Activated naive CD4-positive, alpha-beta T cell treated with anti-CD3 and anti-CD28 coated beads, Interleukin-2, amount 50 U/mL, for 24 hours (primary cell): ENCODE data around the gene PPP1R26.
"Not testable (repeated sequence)": the region's sequence is repeated elsewhere in the genome, so short reads cannot be mapped to it uniquely, and the experiment has no call there.

Experiments used
- H3K27ac Mint-ChIP-seq: one replicate; pipeline ENCODE4 v1.8.0; 2021; ENCODE audit warnings: mild to moderate bottlenecking, mixed read lengths
- H3K27me3 Mint-ChIP-seq: one replicate; pipeline ENCODE4 v1.8.0; 2021; ENCODE audit warnings: mixed read lengths
- H3K36me3 Mint-ChIP-seq: one replicate; pipeline ENCODE4 v1.8.0; 2021; ENCODE audit warnings: mixed read lengths
- H3K4me1 Mint-ChIP-seq: one replicate; pipeline ENCODE4 v1.8.0; 2021; ENCODE audit warnings: mixed read lengths
- H3K4me3 Mint-ChIP-seq: one replicate; pipeline ENCODE4 v1.8.0; 2021; ENCODE audit warnings: mild to moderate bottlenecking, mixed read lengths
- H3K9me3 Mint-ChIP-seq: one replicate; pipeline ENCODE4 v1.8.0; 2021; ENCODE audit warnings: mixed read lengths

The PPP1R26 gene

DNA sequence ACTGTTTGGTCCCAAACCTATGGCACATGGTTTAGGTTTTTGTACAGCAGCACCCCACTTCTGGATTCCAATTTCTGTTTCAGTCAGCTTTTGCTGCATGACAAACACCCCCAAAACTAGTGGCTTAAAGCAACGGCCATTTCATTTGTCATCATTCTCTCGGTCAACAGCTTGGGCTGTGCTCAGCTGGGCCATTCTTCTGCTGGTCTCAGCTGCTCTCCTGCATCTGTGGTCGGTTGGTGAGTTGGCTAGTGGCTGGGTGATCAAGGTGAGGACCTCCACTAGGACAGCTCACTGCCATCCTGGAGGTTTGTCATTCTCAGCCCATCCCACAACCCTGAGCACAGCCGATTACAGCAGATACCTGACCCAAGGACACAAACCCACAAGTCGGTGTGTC lies 24.8 kb upstream of the PPP1R26 start:
- Mint-ChIP-seq H3K27ac (no peak overlapping the region), H3K4me1 (no peaks in the 10 kb centered on the region)

DNA sequence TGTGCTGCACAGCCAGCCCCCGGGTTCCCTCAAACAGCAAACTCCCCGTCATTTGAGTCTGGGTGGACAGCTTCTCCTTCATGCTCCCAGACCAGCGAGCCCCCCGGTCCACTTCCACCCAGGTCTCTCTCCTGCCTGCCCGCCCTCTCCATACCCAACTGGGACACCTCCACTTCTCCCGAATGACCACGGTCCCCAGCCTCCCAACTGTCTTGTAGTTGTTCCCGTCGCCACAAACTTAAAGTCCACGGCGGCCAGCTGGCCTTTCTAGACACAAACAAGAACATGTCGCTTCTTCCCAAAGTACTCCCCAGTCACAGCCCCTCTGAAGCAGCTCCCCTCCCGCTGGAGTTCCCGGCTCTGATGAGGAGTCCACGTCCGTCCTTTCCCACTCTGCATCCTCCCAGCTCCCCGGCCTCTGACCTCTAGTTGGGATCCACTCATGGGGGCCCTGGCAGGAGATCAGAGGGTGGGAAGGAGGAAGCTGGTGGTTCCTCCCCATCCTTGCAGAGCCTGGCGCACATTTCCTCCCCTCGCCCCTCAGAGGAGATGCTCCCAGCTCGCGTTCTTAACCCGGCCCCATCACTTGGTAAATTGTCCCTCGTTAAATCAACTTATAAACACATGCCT lies 24.1 kb upstream of the PPP1R26 start:
- H3K9me3 Mint-ChIP-seq = no peaks in the 10 kb centered on the region
- no peak overlapping the region for H3K4me3 Mint-ChIP-seq
- no peaks in the 10 kb centered on the region for H3K4me1 Mint-ChIP-seq
- H3K36me3 Mint-ChIP-seq = no peaks in the 10 kb centered on the region
- no peak overlapping the region for H3K27ac Mint-ChIP-seq
- peaks cover 10% of the 10 kb centered on the region for H3K27me3 Mint-ChIP-seq

More for the DNA sequence above, 24.8 kb upstream of the PPP1R26 start:
- Mint-ChIP-seq H3K9me3 (no peaks in the 10 kb centered on the region), H3K36me3 (no peaks in the 10 kb centered on the region), H3K27me3 (peaks cover 10% of the 10 kb centered on the region), H3K4me3 (no peak overlapping the region)

DNA sequence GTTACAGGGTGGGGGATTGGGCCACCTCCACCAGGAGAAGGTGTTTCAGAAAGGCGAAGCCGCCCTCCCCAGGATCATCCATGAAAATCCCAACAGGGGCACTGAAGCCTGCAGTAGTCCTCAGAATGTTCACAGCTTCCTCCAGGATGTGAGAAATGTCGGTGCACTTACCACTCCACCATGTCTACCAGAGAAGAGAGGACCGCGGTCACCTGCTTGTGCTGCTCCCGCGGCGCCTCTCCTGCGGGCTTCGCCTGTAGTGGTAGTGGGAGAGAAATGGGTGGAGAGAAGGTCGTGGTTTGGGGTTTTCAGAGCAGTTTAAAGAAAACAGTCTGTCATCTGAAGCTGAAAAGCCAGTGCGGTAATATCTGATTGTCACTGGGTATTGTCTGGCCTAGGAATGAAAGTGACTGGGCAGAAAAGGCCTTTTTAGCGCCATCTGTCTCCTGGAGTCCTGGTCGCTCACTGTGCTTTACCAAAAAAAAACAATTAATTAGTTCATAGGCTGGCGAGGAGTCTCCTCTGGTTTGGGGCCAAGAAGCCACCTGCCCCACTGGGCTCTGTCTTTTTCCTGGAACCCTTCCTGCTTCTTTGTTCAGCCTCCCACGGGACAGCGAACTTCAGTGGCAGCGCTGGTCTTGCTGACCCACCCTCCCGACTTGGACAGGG lies 23.0 kb upstream of the PPP1R26 start:
- no peaks in the 10 kb centered on the region for H3K36me3 Mint-ChIP-seq
- H3K4me3 Mint-ChIP-seq = no peak overlapping the region
- no peaks in the 10 kb centered on the region for H3K4me1 Mint-ChIP-seq
- H3K27me3 Mint-ChIP-seq = peaks cover 15% of the 10 kb centered on the region
- H3K27ac Mint-ChIP-seq = no peak overlapping the region
- H3K9me3 Mint-ChIP-seq = no peaks in the 10 kb centered on the region

DNA sequence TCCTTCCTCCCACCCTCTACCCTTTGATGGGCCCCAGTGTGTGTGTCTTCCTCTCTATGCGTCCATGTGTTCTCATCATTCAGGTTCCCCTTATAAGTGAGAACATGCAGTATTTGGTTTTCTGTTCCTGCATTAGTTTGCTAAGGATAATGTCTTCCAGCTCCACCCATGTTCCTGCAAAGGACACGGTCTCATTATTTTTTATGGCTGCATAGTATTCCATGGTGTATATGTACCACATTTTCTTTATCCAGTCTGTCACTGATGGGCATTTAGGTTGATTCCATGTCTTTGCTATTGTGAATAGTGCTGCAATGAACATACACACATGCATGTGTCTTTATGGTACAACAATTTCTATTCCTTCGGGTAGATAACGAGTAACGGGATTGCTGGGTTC lies 21.1 kb upstream of the PPP1R26 start:
- not testable (repeated sequence) for H3K27ac Mint-ChIP-seq, H3K4me3 Mint-ChIP-seq, H3K36me3 Mint-ChIP-seq, H3K9me3 Mint-ChIP-seq, H3K4me1 Mint-ChIP-seq
- H3K27me3 Mint-ChIP-seq = peaks cover 19% of the 10 kb centered on the region

DNA sequence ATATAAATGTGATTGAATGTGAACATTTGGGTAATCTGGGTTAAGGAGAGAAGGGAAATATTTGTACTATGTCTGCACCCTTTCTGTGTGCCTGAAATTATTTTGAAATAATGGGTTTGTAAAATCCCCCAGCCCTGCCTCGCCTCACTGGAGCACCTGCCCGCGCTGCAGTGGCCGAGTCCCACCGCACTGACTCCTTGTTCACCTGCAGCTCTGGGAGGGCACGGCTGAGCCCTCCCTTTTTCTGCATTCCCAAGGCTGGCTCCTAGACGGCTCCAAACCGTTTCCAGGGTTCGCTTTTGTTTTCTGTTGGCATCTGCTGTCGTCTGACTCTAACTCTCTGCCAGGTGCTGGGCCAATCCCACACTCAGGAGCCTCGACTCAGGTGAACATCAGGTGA lies 17.6 kb upstream of the PPP1R26 start:
- Mint-ChIP-seq H3K27me3 (peaks cover 19% of the 10 kb centered on the region), H3K9me3 (no peaks in the 10 kb centered on the region), H3K4me1 (no peaks in the 10 kb centered on the region), H3K36me3 (no peaks in the 10 kb centered on the region), H3K4me3 (no peak overlapping the region), H3K27ac (no peak overlapping the region)

DNA sequence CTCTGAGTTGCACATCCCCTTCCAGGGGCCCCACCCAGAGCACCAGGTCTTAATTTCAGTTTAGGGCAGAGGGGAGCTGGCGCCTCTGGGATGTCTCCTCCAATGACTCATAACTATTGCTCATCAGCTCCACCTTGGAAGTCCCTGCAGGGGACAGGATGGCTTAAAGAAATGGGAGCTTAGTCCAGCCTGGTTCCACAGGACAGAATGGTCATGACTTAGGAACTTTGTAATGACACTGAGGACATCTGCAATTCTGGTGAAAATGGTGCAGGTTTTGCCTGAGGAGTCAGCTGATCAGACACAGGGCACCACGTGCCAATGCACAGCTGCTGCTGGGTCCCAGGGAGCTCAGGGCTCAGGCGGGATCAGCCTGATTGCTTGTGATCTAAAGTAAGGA lies 16.4 kb upstream of the PPP1R26 start:
- Mint-ChIP-seq H3K4me1 (no peaks in the 10 kb centered on the region), H3K4me3 (no peak overlapping the region), H3K9me3 (no peaks in the 10 kb centered on the region), H3K27ac (no peak overlapping the region), H3K36me3 (no peaks in the 10 kb centered on the region), H3K27me3 (peaks cover 23% of the 10 kb centered on the region)

DNA sequence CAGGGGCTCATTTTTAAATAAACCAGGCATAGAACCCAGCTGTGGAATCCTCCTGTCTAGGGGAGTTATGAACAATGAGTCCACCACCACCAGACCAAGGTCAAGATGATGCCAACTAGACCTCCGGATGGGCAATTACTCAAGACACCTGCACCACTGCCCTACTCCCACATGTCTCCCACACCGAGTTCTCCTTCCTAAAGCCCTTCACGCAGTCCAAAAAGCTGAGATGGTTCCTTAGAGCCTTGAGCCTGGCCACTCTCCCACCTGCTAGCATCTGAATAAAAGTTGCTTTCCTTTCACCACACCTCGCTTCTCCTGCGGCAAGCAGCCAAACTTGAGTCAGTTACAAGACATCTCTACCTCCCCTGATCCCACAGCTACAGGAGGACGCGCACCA lies 15.4 kb upstream of the PPP1R26 start:
- peaks cover 6% of the 10 kb centered on the region for H3K4me1 Mint-ChIP-seq
- H3K9me3 Mint-ChIP-seq = no peaks in the 10 kb centered on the region
- H3K36me3 Mint-ChIP-seq = no peaks in the 10 kb centered on the region
- peaks cover 31% of the 10 kb centered on the region for H3K27me3 Mint-ChIP-seq
- no peak overlapping the region for H3K4me3 Mint-ChIP-seq
- H3K27ac Mint-ChIP-seq = no peak overlapping the region

DNA sequence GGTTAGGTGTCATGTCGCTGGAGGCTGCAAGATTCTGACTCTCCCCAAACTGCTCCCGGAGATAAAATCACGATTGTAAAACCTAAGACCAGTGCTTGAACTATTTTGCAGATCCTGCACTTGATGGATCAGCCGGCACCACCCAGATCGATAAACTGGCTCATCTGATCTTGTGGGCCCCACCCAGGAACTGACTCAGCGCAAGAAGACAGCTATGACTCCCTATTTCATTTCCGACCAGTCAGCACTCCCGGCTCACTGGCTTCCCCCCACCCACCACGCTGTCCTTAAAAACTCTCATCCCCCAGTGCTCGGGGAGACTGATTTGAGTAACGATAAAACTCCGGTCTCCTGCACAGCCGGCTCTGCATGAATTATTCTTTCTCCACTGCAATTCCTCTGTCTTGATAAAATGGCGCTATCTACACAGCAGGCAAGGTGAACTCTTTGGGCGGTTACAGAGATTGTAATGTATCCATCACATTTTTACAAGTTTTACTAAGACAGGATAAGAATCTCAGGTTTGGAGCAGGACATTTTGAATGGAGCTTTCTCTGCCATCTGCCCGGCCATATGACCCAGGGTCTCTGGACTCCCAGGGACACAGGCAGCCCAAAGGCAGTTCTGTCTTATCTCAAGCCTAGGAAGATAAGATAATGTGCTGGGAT lies 10.6 kb upstream of the PPP1R26 start:
- peaks cover 6% of the 10 kb centered on the region for H3K4me1 Mint-ChIP-seq
- H3K9me3 Mint-ChIP-seq = no peaks in the 10 kb centered on the region
- H3K27me3 Mint-ChIP-seq = peaks cover 36% of the 10 kb centered on the region
- no peak overlapping the region for H3K4me3 Mint-ChIP-seq
- no peaks in the 10 kb centered on the region for H3K36me3 Mint-ChIP-seq
- no peak overlapping the region for H3K27ac Mint-ChIP-seq

DNA sequence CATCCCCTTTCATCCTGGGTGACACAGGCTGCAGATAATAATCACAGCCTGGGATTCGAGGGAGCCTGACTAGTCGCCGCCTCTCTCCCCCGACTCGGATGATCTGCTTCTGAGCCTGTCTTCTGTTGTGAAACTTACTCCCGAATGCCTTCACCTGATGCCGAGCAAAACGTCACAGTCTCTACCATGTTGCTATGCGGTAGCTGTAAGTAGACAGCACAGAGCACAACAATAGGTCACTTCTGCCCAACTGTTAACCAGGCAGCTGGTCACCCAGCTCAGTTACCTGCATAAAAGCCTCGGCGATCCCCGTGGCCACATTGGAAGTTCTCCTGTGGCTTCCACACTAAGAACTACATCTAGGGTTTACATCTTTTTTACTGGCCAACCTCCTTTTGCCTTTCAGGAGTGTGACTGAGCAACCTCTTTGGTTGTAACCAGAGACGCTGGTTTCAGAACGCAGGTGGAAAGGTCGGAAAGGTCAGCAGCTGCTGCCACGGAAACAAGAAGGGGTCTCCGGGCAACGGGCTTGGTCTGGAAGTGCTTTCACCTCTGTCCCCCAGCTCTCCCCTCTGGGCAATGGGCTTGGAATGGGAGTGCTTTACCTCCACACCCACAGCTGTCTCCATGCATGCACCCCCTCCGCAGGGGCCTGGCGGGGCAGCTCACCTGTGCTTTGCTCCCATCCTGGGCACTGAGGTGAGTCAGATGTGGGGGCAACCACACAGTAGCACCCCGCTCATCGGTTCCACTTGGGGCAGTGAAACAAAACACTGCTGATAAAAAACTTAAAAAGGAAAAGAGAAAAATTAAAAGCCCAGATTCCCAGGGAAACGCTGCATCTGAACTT lies 7.6 kb upstream of the PPP1R26 start:
- peaks cover 36% of the 10 kb centered on the region for H3K27me3 Mint-ChIP-seq
- no peak overlapping the region for H3K4me3 Mint-ChIP-seq

DNA sequence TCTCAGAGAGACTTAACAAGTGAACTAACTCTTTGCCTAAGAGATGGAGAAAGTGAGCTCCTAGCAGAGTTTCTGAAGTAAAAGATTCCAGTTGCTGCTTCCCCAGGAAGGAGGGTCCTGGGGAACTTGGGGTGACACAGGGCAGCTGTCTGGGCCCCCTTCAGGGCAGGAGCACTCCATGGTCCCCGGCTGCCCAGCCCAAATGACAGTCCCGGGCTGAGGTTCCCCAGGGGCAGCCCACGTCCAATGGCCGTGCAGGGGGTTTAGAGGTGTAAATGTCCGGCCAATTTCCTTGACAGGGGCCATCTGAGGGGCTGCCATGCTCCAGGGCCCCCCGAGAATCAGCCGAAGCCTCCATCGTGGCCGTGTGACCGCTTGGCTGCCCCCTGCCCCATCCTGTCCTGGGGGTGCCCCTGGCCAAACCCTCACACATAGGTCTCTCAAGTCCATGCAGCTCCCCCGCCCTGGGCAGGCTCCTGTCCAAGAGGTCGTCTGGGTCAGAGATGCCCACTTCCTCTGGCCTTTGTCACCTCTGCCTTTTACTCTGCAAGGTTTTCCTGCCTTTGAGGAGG lies 5.5 kb upstream of the PPP1R26 start:
- Mint-ChIP-seq H3K36me3 (no peaks in the 10 kb centered on the region), H3K4me1 (peaks cover 11% of the 10 kb centered on the region), H3K4me3 (no peak overlapping the region), H3K27me3 (peaks cover 32% of the 10 kb centered on the region), H3K27ac (no peak overlapping the region), H3K9me3 (no peaks in the 10 kb centered on the region)

More for the DNA sequence above, 7.6 kb upstream of the PPP1R26 start:
- H3K27ac Mint-ChIP-seq = no peak overlapping the region
- peaks cover 6% of the 10 kb centered on the region for H3K4me1 Mint-ChIP-seq
- no peaks in the 10 kb centered on the region for H3K36me3 Mint-ChIP-seq
- H3K9me3 Mint-ChIP-seq = no peaks in the 10 kb centered on the region

DNA sequence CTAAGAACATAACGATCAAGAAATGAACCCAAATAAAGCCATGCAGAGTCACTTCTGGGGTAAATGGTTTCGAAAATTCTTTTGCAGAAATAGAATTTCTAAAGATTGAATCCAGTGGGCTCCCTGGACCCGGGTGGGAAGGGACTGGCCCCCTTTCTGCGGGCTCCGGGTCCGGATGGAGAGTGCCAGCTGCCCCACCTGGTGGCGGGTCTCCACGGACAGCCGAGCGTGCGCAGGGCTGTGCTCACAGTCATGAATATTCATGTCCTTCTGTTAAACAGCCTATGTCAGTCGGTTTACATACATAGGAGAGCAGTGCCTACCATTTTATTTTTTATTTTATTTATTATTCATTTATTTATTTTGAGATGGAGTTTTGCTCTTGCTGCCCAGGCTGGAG lies 4.7 kb upstream of the PPP1R26 start:
- no peaks in the 10 kb centered on the region for H3K9me3 Mint-ChIP-seq
- peaks cover 9% of the 10 kb centered on the region for H3K4me1 Mint-ChIP-seq
- H3K27ac Mint-ChIP-seq = no peak overlapping the region
- H3K27me3 Mint-ChIP-seq = peaks cover 30% of the 10 kb centered on the region
- H3K36me3 Mint-ChIP-seq = no peaks in the 10 kb centered on the region
- no peak overlapping the region for H3K4me3 Mint-ChIP-seq

DNA sequence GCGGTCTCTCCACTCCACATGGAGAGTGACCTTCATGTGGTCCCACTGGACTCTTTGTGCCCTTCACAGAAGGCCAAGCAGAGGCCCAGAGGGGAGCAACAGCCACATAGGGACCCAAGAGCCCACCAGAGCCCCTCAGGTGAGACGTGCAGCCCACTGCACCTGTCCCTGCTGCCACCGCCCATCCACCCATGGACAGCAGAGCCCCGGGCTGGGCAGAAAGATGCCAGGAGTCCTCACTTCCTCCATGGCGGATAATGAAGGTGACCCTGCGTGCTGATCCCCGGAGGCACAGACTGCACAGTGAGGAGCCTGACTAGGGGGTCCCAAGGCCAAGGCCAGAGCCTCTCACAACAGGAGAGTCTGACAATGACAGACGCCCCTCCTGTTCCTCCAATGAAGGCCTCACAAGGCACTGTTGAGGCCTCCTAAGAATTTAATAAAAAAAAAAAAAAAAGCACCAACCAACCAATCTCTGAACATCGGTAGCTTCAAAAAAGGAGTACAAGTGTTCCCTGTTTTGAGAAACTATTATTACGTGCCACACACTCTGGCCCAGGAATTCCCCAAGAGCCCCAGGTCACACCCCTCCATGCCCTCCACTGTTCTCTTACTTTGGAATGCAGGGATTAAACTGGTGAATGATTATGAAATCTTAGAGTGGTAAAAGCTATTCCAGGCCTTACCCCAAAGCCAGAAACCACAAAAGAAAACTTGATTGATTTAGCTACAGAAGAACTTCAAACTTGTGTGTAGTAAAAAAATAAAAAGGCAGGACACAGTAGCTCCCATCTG lies 2.8 kb upstream of the PPP1R26 start:
- H3K4me1 Mint-ChIP-seq = peaks cover 9% of the 10 kb centered on the region
- H3K9me3 Mint-ChIP-seq = no peaks in the 10 kb centered on the region
- no peak overlapping the region for H3K4me3 Mint-ChIP-seq
- H3K36me3 Mint-ChIP-seq = no peaks in the 10 kb centered on the region
- peaks cover 19% of the 10 kb centered on the region for H3K27me3 Mint-ChIP-seq
- no peak overlapping the region for H3K27ac Mint-ChIP-seq

DNA sequence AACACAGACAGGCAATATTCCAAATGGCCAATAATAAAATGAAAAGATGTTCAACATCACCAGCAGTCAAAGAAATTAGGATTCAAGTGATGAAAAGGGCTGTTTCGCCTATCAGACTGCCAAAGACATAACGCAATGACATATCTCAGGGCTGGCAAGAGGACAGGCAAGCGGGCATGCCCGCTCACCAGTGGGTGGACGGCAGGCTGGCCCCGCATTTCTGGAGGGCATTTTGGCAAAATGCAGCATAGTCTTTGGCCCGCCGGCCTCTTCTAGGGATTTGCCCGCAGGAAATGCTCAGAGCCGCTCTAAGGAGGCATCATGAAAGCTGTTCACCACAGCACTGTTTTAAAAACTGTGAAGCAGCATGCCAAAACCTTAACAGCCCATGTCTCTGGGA lies 1.4 kb upstream of the PPP1R26 start:
- Mint-ChIP-seq H3K9me3 (no peaks in the 10 kb centered on the region), H3K27me3 (peaks cover 24% of the 10 kb centered on the region), H3K36me3 (no peaks in the 10 kb centered on the region), H3K4me1 (peaks cover 9% of the 10 kb centered on the region), H3K27ac (peak overlapping the region; percentile 81), H3K4me3 (peak overlapping the region; percentile 93)

DNA sequence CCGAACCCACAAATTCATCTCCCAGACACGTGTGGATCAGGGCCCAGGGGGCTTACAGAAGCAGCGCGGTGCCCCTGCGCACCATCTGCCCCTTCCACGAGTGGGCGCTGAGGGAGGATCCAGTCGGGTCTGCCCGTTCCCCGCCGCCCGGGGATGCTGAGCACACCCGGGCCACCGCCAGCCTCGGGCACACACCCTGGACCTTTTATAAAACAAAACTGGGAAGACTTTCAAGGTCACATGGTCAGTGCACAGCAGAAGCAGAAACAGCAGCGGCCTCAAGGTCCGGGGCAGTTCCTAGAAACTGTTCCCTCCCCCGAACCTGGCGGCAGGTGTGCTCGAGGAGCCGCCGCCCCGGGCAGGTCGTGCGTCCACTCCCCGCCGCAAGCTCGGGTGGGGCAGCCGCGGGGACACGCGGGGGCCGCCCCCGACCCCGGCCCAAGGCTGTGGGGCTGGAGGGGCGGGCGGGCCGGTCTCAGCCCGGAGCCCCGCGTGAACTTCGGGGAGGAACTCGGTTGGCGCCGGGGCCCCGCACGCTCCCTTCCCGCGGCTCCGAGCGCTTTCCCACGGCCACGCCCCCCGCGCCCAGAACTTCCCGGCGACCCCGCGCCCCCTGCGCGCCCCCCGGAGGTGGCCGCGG lies 633 bp upstream of the PPP1R26 start:
- peaks cover 9% of the 10 kb centered on the region for H3K4me1 Mint-ChIP-seq
- peaks cover 29% of the 10 kb centered on the region for H3K27me3 Mint-ChIP-seq
- peak overlapping the region; percentile 93 for H3K4me3 Mint-ChIP-seq
- H3K27ac Mint-ChIP-seq = no peak overlapping the region
- H3K9me3 Mint-ChIP-seq = no peaks in the 10 kb centered on the region
- no peaks in the 10 kb centered on the region for H3K36me3 Mint-ChIP-seq
